PC-9 (cell line): ENCODE data around the gene SPEM3. TPM values are rescaled to one million over a fixed set of nuclear protein-coding genes. Genes with fewer than 3 reads are reported as not detected.

Experiments
- BruUV-seq: library from RNA; stranded (reverse); fragments of 400-500 nt; replicated peaks from 2 replicates; lab custom pipeline; 2021; lab: Mats Ljungman, UMichigan
- CTCF ChIA-PET: fragments of 300-600 bp; sonication (Branson Sonifier 250); formaldehyde crosslinking; loops from one replicate; lab custom pipeline; 2022; ENCODE audit warnings: antibody characterized with exemption; lab: Charles Lee
- POLR2A ChIA-PET: fragments of 300-600 bp; sonication (Branson Sonifier 250); formaldehyde crosslinking; loops from one replicate; lab custom pipeline; 2022; ENCODE audit warnings: antibody characterized with exemption; ENCODE audit not compliant: unreplicated experiment; lab: Charles Lee
- DNase-seq, 2 experiments: peaks; one replicate each; pipeline versions ENCODE4 v3.0.0 to v3.0.0-alpha.2; 2015 to 2022; ENCODE audit warnings: mixed read lengths in 1 of 2
- H2AFZ ChIP-seq: fragments of 200-600 bp; sonication (generic); 2 replicates; pipeline ENCODE4 v1.8.1; 2017; ENCODE audit warnings: antibody characterized with exemption
- H3F3A ChIP-seq: fragments of 200-600 bp; sonication (generic); 2 replicates; pipeline ENCODE4 v1.8.1; 2017; ENCODE audit warnings: antibody characterized with exemption, mild to moderate bottlenecking, low read depth; ENCODE audit not compliant: insufficient read depth
- H3K27ac ChIP-seq: fragments of 200-600 bp; sonication (generic); 2 replicates; pipeline ENCODE4 v1.6.1; 2016; ENCODE audit warnings: mixed run types
- H3K27me3 ChIP-seq: fragments of 200-600 bp; sonication (generic); 2 replicates; pipeline ENCODE4 v1.6.1; 2016; ENCODE audit warnings: low read depth, mixed run types; ENCODE audit not compliant: insufficient read depth
- H3K36me3 ChIP-seq: fragments of 200-600 bp; sonication (generic); 2 replicates; pipeline ENCODE4 v1.6.1; 2016; ENCODE audit warnings: low read depth, mixed run types
- H3K4me1 ChIP-seq: fragments of 200-600 bp; sonication (generic); replicated peaks from 2 replicates; pipeline ENCODE4 v1.6.1; 2016; ENCODE audit warnings: mixed run types; ENCODE audit not compliant: insufficient read depth
- H3K4me2 ChIP-seq: fragments of 200-600 bp; sonication (generic); 2 replicates; pipeline ENCODE4 v1.6.1; 2017; ENCODE audit warnings: mixed run types
- H3K4me3 ChIP-seq: fragments of 200-600 bp; sonication (generic); 2 replicates; pipeline ENCODE4 v1.6.1; 2016; ENCODE audit warnings: mixed run types
- H3K79me2 ChIP-seq: fragments of 200-600 bp; sonication (generic); 2 replicates; pipeline ENCODE4 v1.6.1; 2017; ENCODE audit warnings: low read depth, mixed run types
- H3K9me2 ChIP-seq: fragments of 200-600 bp; sonication (generic); 2 replicates; pipeline ENCODE4 v1.8.1; 2017; ENCODE audit warnings: mild to moderate bottlenecking; ENCODE audit not compliant: insufficient read depth
- H3K9me3 ChIP-seq: fragments of 200-600 bp; sonication (generic); 2 replicates; pipeline ENCODE4 v1.8.1; 2016; ENCODE audit warnings: low read depth; ENCODE audit not compliant: insufficient read depth
- H4K20me1 ChIP-seq: fragments of 200-600 bp; sonication (generic); 2 replicates; pipeline ENCODE4 v1.8.1; 2017; ENCODE audit not compliant: insufficient read depth
- EZH2 ChIP-seq: fragments of 200-600 bp; sonication (generic); IDR thresholded peaks from 2 replicates; pipeline ENCODE4 v1.8.0; 2017; ENCODE audit warnings: antibody characterized with exemption, low read depth
- intact Hi-C: fragments of 100-400 bp; cut with micrococcal nuclease; formaldehyde crosslinking; loops from one replicate; pipeline ENCODE4 v1.10.0; 2022; ENCODE audit not compliant: unreplicated experiment
- total RNA-seq: library from RNA; stranded (reverse); gene quantifications from 2 replicates; pipeline ENCODE4 v1.2.3, GENCODE V29; 2021
- TF ChIP-seq, protein P1 (sequence below): fragments of 200-600 bp; sonication (generic); conservative IDR thresholded peaks from 2 replicates; pipeline ENCODE4 v1.6.1; 2017; ENCODE audit warnings: mixed run types, antibody characterized with exemption, mild to moderate bottlenecking, moderate library complexity

Gene SPEM3
- total RNA-seq, 1 experiment from 2014 or later: not detected

DNA sequence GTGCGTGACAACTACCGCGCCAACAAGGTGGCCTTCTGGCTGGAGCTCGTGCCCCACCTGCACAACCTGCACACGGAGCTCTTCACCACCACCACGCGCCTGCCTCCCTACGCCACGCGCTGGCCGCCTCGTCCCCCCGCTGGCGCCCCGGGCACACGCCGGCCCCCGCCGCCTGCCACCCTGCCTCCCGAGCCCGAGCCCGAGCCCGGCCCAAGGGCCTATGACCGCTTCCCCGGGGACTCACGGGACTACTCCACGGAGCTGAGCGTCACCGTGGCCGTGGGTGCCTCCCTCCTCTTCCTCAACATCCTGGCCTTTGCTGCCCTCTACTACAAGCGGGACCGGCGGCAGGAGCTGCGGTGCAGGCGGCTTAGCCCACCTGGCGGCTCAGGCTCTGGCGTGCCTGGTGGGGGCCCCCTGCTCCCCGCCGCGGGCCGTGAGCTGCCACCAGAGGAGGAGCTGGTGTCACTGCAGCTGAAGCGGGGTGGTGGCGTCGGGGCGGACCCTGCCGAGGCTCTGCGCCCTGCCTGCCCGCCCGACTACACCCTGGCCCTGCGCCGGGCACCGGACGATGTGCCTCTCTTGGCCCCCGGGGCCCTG is 11.5 kb upstream of the SPEM3 start:
- Histone ChIP-seq H3K4me3 (no peak overlapping the region), H2AFZ (no peak overlapping the region), H3K4me1 (no peaks in the 10 kb centered on the region), H3K4me2 (no peak overlapping the region), H3K79me2 (no peaks in the 10 kb centered on the region), H3K9me3 (no peaks in the 10 kb centered on the region), H4K20me1 (no peaks in the 10 kb centered on the region), H3K36me3 (no peaks in the 10 kb centered on the region), H3K27me3 (no peaks in the 10 kb centered on the region), H3F3A (no peaks in the 10 kb centered on the region; the same call in 1 of the 2 replicates), H3K9me2 (no peaks in the 10 kb centered on the region), H3K27ac (no peak overlapping the region)
- POLR2A ChIA-PET: no interaction called here
- CTCF ChIA-PET: no interaction called here
- TF ChIP-seq, protein P1, sequence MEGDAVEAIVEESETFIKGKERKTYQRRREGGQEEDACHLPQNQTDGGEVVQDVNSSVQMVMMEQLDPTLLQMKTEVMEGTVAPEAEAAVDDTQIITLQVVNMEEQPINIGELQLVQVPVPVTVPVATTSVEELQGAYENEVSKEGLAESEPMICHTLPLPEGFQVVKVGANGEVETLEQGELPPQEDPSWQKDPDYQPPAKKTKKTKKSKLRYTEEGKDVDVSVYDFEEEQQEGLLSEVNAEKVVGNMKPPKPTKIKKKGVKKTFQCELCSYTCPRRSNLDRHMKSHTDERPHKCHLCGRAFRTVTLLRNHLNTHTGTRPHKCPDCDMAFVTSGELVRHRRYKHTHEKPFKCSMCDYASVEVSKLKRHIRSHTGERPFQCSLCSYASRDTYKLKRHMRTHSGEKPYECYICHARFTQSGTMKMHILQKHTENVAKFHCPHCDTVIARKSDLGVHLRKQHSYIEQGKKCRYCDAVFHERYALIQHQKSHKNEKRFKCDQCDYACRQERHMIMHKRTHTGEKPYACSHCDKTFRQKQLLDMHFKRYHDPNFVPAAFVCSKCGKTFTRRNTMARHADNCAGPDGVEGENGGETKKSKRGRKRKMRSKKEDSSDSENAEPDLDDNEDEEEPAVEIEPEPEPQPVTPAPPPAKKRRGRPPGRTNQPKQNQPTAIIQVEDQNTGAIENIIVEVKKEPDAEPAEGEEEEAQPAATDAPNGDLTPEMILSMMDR: no peak
- TF ChIP-seq EZH2: no peak
- DNase-seq: no peak
- BruUV-seq: no TSS peak
- intact Hi-C loops: no loop called here

DNA sequence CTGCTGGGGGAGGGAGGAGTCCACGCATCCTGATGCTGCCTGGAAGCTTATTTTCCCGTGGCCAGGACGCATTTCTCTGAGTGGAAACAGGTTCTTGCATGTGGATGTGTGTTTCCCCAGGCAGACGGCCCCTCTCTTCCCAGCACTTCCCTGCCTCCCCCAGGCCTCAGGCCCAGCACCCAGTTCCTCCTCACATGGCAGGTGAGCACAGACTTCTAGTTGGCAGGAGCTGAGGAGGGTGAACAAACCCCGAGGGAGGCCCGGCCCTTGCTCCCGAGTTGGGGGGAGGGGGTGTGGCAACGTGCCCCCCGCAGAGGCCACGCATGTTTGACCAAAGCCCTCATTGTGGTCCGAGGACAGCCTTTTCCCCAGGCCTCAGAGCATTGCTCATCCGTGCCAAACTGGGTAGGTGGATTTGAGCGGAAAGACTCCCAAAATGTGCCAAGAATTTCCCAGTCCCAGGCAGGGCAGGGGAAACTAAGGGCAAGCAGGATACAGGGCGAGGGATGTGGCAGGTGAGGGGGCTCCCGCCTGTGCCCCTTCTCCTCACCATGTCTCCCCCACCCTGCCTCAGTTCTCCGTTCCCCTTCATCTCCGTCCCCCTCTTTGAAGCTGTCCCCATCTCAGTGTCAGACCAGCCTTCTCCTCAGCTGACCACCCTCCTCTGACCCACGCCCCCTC is 10.0 kb upstream of the SPEM3 start:
- Histone ChIP-seq H3K4me3 (no peak overlapping the region), H3K9me3 (no peaks in the 10 kb centered on the region), H3K9me2 (no peaks in the 10 kb centered on the region), H2AFZ (no peak overlapping the region), H3K79me2 (no peaks in the 10 kb centered on the region), H3K4me1 (no peaks in the 10 kb centered on the region), H3K36me3 (no peaks in the 10 kb centered on the region), H4K20me1 (no peaks in the 10 kb centered on the region), H3F3A (no peaks in the 10 kb centered on the region; the same call in 1 of the 2 replicates), H3K27me3 (no peaks in the 10 kb centered on the region), H3K27ac (no peak overlapping the region), H3K4me2 (no peak overlapping the region)
- intact Hi-C loops: no loop called here
- ChIA-PET CTCF (interaction anchor here (0.7 kb wide), 1 partner anchor 23 kb away, joined by 6 read pairs; no protein-coding TSS in a partner anchor), POLR2A (interaction anchor here (0.5 kb wide), 1 partner anchor 15 kb away, joined by 6 read pairs; the partner anchor contains the start of gene TMEM256)
- DNase-seq: no peak
- TF ChIP-seq, protein P1: no peak
- no peak for TF ChIP-seq EZH2
- no TSS peak for BruUV-seq

DNA sequence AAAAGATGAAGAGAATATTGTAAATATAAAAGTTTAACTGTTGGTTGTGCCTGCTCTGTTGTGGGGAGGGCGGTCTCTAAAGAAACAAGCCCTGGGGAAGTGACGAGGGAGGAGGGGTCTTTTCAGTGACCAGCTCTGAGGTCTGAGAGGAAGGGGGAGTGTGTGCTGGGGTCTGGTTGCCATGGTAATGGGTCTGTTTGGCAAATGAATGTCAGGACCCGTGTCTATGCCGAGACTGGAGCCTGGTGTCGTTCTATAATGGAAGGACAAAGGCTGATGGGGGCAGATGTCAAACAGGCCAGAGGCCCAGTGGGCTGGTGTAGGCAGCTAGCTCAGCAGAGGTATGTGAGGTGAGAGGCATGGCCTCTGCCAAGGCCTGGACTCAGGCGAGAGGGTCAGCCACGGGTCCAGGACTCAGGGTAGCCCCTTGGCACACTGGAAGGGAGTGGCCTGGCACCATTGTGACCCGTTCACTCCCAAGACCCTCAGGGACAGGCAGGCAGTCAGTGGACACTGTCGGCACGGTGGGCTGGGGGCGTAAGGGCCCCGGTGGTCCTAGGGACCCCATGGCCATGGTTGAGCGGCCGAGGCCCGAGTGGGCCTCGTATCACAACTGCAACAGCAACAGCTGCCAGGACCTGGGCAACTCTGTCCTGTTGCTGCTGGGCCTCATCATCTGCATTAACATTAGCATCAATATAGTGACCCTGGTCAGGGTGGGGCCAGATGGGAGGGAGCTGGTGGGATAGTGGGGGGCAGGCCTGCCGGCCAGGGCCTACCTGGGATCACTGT is 8.6 kb upstream of the SPEM3 start, which contains the start of gene SPEM1:
Gene SPEM1 (plus strand): TSS at position 506 of the 792 bp plus-strand sequence. CDS start 61 bp downstream, at position 567.
- BruUV-seq: no TSS peak
- H3K9me3 ChIP-seq: no peaks in the 10 kb centered on the region
- CTCF ChIA-PET: interaction anchor here (0.6 kb wide), 1 partner anchor 52 kb away, joined by 3 read pairs; no protein-coding TSS in a partner anchor
- H3F3A ChIP-seq: no peaks in the 10 kb centered on the region; the same call in 1 of the 2 replicates
- H3K4me2 ChIP-seq: no peak within 1 kb of the TSS
- intact Hi-C loops: no loop called here
- H3K27ac ChIP-seq: no peak within 1 kb of the TSS
- H3K27me3 ChIP-seq: no peaks in the 10 kb centered on the region
- TF ChIP-seq, protein P1: no peak
- TF ChIP-seq EZH2: no peak
- no peak for DNase-seq
- H3K4me3 ChIP-seq: no peak within 1 kb of the TSS
- H3K4me1 ChIP-seq: no peaks in the 10 kb centered on the region
- H3K79me2 ChIP-seq: no peaks in the 10 kb centered on the region
- POLR2A ChIA-PET: no interaction called here
- no peaks in the 10 kb centered on the region for H3K9me2 ChIP-seq
- no peaks in the 10 kb centered on the region for H4K20me1 ChIP-seq
- H2AFZ ChIP-seq: no peak within 1 kb of the TSS
- no peaks in the 10 kb centered on the region for H3K36me3 ChIP-seq
